ENCODE measurements around the gene APBA1. TPM values are rescaled to one million over a fixed set of nuclear protein-coding genes. Genes with fewer than 3 reads are reported as not detected.

The APBA1 gene
- total RNA-seq, 2 donors from 2014 or later = 6.8 to 9.5 TPM

GRCh38 chr9:69483886-69484422, 188.2 kb downstream of the APBA1 start:
- Histone ChIP-seq H3K27me3 (replicated peaks; ENCODE audit: insufficient read depth) (no peaks in the 10 kb centered on the region), H3K27ac (no peak overlapping the region), H3K9me3 (no peaks in the 10 kb centered on the region), H3K4me3 (no peak overlapping the region), H3K4me1 (ENCODE audit: control insufficient read depth in 1 of 2, low read depth in 2 of 2) (no peaks in the 10 kb centered on the region), H3K36me3 (no peaks in the 10 kb centered on the region)
- no peak for TF ChIP-seq CTCF (IDR thresholded peaks at IDR 0.05)
- ATAC-seq (ENCODE audit: insufficient number of reproducible peaks, low FRiP score, low read depth) = no peak
- DNase-seq (ENCODE audit: low spot score) = no peak

DNA sequence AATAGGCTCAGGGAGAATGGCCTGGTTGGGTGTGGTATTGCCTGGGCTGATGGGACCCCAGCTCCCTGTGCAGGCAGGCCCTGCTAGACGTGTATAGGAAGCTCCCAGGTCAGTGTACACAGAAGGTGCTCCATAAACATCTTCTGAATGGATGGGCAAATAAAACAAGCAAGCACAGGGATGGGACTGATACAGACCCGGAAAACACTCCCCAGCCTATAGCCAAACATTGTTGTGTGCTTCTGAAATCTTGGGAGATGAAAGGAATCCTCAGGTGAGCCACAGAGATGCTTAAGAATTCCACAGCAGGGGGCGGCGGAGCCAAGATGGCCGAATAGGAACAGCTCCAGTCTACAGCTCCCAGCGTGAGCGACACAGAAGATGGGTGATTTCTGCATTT, 195.4 kb downstream of the APBA1 start:
- no peaks in the 10 kb centered on the region for H3K9me3 ChIP-seq
- no peak for ATAC-seq (ENCODE audit: insufficient number of reproducible peaks, low FRiP score, low read depth)
- no peak for TF ChIP-seq CTCF (IDR thresholded peaks at IDR 0.05)
- H3K4me3 ChIP-seq = no peak overlapping the region
- H3K36me3 ChIP-seq = no peaks in the 10 kb centered on the region
- no peak overlapping the region for H3K27ac ChIP-seq
- no peak for DNase-seq (ENCODE audit: low spot score)
- no peaks in the 10 kb centered on the region for H3K4me1 ChIP-seq (ENCODE audit: control insufficient read depth in 1 of 2, low read depth in 2 of 2)
- H3K27me3 ChIP-seq (replicated peaks; ENCODE audit: insufficient read depth) = no peaks in the 10 kb centered on the region

DNA sequence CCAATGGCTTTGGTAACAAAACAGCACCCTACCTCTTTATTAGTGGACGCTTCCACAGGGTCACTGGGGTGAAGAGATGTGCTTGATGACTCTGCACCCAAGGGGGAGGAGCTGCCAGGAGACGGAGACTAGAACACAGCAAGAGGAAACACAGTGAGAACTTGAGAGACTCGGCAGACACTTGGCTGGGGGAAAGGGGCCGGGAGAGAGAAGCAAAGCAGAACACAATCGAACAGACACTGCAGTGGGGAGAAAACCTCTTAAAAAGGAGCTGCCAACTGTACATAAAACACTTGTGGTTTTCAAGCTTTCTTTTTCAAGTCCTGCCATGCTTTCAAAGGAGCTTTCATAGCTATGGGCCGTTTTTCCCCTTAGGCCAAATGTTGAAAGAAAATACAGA, 196.2 kb downstream of the APBA1 start:
- no peaks in the 10 kb centered on the region for H3K4me1 ChIP-seq (ENCODE audit: control insufficient read depth in 1 of 2, low read depth in 2 of 2)
- no peaks in the 10 kb centered on the region for H3K27me3 ChIP-seq (replicated peaks; ENCODE audit: insufficient read depth)
- no peak overlapping the region for H3K27ac ChIP-seq
- ATAC-seq (ENCODE audit: insufficient number of reproducible peaks, low FRiP score, low read depth) (no peak), DNase-seq (ENCODE audit: low spot score) (no peak)
- H3K4me3 ChIP-seq = no peak overlapping the region
- H3K9me3 ChIP-seq = no peaks in the 10 kb centered on the region
- TF ChIP-seq CTCF (IDR thresholded peaks at IDR 0.05) = no peak
- H3K36me3 ChIP-seq = no peaks in the 10 kb centered on the region

DNA sequence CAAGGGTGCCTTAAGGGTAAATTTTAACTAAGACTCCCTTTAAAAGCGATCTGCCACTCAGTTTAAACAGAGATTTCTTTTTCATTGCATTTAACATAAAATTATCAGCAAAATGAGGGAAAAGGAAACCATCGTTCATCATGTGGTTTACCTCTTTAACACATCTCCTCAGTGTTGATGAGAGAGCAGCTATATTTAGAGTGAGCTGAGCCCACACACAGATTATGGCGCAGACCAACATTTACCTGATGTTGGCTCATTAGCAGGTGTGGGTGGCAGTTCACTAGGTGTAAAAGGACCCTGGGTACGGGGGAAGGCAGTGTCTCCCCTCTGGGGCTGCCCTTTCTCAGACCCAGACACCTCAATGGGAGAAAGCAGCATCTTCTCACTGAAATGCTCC, 197.3 kb downstream of the APBA1 start:
- ATAC-seq (ENCODE audit: insufficient number of reproducible peaks, low FRiP score, low read depth) (no peak), DNase-seq (ENCODE audit: low spot score) (no peak)

DNA sequence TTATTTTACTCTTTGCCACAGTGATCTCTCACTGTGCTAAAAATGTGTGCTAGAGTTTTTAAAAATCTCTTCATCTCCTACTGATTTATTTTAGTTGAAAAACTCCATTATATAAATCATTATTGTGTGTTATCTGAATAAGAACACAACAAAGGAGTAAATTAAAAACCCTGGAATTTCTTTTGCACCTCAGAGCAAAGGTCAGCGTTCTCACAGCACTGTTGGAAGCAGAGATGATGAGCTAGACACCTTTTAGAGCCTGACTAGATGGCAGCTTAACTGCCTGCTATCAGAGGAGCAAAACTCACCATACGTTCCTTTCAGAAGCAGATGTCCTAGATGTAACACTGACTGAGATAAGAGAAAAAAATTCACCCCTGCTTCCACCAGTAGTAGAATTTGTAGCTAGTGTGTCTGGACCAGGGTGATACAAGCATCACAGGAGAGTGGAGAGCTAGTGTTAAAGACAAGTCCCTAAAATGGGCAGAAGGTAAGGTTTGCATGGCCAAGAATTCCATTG, 200.0 kb downstream of the APBA1 start:
- H3K4me1 ChIP-seq (ENCODE audit: control insufficient read depth in 1 of 2, low read depth in 2 of 2) = no peaks in the 10 kb centered on the region
- H3K36me3 ChIP-seq = no peaks in the 10 kb centered on the region
- DNase-seq (ENCODE audit: low spot score) (no peak), ATAC-seq (ENCODE audit: insufficient number of reproducible peaks, low FRiP score, low read depth) (no peak)
- no peak for TF ChIP-seq CTCF (IDR thresholded peaks at IDR 0.05)
- H3K4me3 ChIP-seq = no peak overlapping the region
- H3K27ac ChIP-seq = no peak overlapping the region
- H3K27me3 ChIP-seq (replicated peaks; ENCODE audit: insufficient read depth) = no peaks in the 10 kb centered on the region
- no peaks in the 10 kb centered on the region for H3K9me3 ChIP-seq

More for the DNA sequence above, 197.3 kb downstream of the APBA1 start:
- Histone ChIP-seq H3K36me3 (no peaks in the 10 kb centered on the region), H3K4me1 (ENCODE audit: control insufficient read depth in 1 of 2, low read depth in 2 of 2) (no peaks in the 10 kb centered on the region), H3K27ac (no peak overlapping the region), H3K9me3 (no peaks in the 10 kb centered on the region), H3K4me3 (no peak overlapping the region), H3K27me3 (replicated peaks; ENCODE audit: insufficient read depth) (no peaks in the 10 kb centered on the region)
- no peak for TF ChIP-seq CTCF (IDR thresholded peaks at IDR 0.05)
